NCI-H1092 treated with DMSO at 0.1 percent for 48 hours (cell line): ENCODE data around the gene SFSWAP.

Source experiments
- DNase-seq: peaks from one replicate; lab custom pipeline; 2025; lab: John Stamatoyannopoulos, UW

Gene SFSWAP

DNA sequence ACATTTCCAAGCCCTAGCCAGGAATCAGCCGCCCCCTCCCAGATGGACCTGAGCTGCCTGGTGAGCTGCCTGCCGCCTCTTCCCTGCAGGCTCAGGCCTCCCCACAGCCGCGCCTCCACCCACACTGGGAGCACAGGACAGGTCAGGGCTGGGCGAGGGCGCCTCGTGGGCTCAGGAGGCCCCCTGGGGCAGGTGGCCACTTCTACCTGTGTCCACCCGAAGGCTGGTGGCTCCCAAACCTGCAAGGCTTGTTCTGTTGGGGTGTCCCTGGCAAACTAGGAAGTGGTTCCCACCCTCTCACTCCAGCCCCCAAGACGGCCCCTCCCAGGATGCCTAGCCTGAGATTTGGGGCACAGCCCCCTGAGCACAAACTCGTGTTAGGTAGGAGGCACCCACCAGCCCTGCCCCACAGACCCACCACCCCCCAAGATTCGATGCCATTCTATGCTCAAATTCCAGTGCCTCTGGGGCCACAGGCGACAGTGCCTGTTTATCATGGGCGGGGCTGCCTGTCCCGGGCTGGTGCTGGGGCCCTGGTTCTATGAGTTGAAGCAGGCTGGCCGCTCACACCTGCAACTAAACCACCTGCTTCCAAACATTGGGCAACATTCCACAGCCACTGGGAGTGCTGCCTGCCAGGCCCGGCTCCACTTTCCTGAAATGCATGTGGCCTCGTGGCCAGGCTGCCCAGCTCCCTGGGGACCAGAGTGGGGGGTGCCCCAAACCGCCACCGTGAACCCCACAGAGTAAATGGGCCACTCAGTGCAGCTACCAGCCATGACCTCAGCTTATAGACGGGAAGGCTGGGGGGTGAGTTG lies 124.1 kb downstream of the SFSWAP start:
- DNase-seq: no peak

DNA sequence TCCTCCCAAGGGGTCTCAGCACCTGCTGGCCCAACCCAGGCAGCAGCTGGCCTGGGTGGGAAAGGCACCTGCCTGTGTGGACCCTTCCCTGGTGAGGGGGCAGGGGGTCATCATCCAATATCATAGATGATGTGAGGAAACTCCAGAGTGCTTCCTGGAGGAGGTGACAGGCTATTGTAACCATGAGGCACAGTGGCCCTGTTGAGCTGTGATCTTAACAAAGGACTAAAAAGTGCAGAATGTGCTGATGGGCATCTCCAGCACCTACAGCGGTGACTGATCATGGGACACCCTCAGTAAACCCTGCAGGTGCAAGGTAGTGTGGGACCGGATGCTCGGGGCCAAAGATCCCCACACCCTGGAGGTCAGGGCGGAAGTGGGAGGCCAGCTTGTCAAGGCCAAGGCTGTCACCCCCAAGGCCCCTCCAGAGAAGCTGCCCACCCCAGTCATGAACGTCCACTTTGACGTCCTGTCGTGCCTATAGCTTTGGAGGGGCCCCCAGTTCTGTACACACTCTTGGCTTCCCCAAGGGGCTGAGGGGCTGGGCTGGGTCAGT lies 124.8 kb downstream of the SFSWAP start:
- DNase-seq: no peak

DNA sequence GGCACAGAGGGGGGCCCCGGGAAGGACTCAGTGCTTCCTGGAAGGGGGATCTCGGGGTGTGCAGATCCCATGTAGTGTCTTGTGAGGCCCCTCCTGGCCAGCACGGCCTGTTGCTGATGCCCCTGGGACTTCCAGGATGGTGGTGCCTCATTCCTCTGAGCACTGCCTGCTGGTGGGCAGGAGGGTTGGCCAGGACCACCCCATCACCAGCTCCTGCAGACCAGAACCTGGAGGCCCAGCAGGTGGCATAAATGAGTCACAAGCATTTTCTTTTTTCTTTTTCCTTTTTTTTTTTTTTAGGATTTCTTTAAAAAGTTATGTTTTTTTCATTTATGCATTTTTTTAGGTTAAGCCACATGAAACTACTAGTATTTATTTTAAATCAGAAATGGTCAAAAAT lies 125.3 kb downstream of the SFSWAP start:
- no peak for DNase-seq

DNA sequence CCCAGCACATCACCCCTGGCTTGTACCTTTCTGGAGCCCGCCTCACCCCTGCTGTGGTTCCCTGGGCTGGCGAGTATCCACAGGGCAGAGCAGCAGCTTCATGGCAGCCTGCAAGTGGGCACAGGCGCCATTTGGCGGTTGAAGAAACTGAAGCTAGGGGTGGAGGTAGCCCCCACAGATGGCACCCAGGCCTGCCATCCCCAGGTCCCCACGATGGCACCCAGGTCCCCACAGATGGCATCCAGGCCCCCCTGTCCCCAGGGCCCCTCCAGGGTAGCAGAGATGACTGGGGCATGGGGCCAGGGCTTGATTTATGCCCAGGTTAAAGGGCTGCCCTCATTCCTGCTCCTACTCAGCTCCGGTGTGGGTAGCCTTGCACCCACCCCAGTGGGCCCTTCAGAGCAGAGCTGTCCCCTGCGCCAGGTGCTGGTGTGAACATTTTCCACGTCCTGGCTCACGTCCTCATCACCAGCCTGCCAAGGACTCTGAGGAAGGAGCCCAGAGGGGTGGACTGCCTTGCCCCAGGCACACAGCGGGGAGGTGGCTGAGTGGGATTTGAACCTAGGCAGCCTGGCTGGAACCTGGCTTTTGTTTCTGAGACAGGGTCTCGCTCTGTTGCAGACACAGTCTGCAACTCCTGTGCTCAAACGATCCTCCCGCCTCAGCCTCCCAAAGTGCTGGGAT lies 126.0 kb downstream of the SFSWAP start:
- no peak for DNase-seq

DNA sequence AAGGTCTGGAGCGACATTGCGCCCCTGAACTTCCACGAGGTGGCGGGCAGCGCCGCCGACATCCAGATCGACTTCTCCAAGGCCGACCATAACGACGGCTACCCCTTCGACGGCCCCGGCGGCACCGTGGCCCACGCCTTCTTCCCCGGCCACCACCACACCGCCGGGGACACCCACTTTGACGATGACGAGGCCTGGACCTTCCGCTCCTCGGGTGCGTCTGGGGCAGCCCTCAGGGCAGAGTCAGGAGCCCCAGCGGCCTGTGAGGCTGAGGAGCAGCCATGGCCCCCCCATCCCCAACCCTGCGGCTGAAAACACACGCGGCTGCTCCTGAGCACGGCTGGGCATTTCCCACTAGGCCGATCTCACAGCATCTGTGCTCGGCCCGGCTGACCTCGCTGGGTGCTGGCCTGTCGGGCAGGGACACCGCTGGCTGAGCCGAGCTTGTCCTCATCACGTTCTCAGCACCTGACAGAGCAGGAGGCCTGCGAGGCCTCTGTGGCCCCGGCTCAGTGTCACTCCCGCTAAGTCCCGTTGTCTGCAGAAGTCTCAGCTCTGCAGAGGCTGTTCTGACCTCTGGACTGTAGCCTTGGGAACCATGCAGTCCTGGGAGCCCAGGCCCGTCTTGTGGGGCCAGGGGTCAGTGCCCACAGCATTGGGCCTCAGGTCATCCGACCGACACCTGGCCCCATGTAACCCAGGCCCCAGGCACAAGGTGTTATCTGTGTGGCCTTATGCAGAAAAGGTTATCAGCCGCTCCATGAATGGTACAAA lies 129.9 kb downstream of the SFSWAP start:
- DNase-seq: no peak

DNA sequence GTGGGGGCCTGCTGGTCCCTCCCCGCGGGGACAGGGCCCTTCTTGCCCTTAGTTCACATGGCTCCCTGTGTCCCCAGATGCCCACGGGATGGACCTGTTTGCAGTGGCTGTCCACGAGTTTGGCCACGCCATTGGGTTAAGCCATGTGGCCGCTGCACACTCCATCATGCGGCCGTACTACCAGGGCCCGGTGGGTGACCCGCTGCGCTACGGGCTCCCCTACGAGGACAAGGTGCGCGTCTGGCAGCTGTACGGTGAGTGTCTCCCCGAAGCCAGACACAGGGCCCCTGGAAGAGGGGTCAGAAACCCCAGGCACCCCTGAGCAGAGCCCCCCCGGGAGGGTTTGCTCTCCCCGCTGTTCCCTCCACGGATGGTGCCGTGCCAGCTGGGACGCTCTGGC lies 130.7 kb downstream of the SFSWAP start:
- DNase-seq: no peak

DNA sequence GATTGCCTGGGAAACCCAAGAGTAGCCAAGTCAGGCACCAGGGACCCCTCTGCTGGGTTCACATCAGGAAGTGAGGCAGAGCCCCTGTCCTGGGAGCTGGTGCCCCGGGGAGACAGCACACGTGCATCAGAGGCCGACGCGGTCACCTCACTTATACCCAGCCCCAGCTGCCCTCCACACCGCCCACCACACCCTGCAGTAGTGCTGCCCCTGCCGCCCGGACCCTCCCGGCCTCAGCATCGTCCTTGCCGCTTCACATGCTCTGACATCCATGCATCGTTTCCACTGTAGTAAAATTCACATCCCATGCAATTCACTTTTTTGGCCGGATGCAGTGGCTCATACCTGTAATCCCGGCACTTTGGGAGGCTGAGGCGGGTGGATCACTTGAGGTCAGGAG lies 131.3 kb downstream of the SFSWAP start:
- DNase-seq: no peak

DNA sequence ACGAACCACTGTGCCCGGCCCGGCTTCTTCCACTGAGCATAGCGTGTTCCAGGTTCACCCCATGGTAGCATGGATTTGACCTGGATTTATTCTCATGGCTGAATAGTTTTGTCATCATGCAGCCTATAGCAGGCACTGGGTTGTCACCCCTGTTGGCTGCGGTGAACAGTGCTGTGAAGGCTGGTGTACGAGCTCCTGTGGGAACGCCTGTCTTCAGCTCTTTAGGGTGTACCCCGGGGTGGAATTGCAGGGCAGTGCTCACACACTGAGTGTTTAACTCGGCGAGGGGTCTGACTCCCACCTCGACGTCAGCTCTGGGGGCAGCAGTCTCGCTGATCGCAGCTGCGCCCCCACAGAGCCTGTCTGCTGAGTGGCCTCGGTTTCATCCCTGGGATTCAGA lies 132.6 kb downstream of the SFSWAP start:
- DNase-seq: no peak

DNA sequence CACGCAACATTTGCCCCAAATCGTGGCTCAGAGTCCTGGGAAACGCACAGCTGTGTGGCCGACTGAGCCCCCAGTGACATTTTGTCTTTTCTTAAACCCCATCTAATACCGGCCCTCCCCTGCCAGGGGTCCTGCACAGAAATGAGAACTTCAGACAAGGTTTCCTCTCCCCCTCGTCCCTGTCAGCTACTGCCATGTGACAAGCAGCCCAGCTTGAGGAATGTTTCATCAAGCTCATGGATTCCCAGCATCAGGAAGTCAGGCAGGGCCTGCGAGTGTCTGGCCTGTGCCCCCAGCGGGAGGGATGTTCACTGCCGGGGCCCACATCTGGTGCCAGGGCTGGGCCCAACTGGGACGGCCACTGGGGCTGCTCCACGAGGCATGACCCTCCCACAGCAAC lies 133.2 kb downstream of the SFSWAP start:
- DNase-seq: no peak

DNA sequence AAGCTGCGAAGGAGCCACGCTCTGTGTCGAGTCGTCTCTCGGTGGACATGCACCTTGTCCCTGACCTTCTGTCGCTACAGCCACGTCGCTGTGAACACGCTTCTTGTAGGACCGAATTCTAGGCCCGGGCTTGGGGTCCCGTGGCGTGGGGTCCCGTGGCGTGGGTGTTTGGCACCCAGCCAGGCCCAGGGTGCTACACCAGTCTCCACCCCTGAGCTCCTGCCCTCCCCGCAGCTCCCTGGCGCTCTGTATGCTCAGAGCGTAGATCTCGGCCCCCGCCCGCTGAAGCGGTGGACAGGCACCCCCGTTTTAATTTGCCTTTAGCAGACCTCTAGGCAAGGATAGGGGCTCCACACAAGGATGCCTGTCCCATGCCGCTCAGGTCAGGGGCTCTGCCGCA lies 133.8 kb downstream of the SFSWAP start:
- DNase-seq: no peak

DNA sequence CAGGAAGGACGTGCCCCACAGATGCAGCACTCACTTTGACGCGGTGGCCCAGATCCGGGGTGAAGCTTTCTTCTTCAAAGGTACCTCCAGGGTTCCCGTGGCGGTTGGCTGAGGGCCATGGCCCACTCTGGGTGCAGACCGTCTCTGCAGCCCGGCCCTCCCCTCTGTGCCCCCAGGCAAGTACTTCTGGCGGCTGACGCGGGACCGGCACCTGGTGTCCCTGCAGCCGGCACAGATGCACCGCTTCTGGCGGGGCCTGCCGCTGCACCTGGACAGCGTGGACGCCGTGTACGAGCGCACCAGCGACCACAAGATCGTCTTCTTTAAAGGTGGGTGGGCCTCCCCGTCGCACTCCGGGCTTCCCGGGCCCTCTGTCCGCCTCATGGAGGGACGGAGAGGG lies 134.2 kb downstream of the SFSWAP start:
- DNase-seq: no peak

DNA sequence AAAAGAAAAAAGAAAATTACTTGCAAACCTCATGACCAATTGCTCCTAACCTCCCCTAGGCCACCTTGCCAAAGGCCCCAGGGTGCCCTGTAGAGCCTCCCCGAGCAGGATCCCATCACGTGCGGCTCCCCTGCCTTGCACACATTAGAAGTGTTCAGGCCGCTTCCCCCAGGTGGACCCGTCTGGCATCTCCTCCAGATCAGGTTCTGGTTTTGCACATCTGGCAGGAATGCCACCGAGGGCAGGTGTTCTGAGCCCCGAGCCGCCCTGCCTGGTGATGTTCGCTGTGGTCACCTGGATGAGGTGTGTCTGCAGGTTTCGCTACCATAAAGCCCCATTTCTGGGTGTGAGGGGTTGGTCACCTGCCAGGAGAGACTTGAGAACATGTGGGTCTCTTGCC lies 136.6 kb downstream of the SFSWAP start:
- no peak for DNase-seq

DNA sequence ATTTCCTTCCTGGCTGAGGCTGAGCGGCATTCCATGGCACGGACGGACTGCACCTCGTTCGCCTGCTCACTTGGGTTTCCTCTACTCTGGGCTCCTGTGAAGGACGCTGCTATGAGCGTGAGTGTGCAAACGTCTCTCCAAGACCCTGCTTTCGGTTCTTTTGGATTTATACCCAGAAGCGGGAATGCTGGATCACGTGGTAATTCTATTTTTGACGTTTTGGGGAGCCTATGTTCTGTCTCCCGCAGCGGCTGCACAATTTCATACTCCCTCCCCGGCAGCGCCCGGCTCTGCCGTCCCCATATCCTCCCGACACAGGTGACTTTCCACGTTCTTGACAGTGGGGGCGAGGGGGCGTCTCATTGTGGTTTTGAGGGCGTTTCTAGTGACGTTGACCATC lies 137.9 kb downstream of the SFSWAP start:
- DNase-seq: no peak
